H9 (cell line): Measurements from ENCODE around the gene SLC44A1. TPM values are rescaled to one million over a fixed set of nuclear protein-coding genes. Genes with fewer than 3 reads are reported as not detected.

ENCODE experiments used
- DNase-seq: peaks from one replicate; pipeline ENCODE4 v3.0.0-alpha.2; 2017
- H2AFZ ChIP-seq: one replicate; pipeline ENCODE4 v1.6.1; 2013; ENCODE audit warnings: mild to moderate bottlenecking, low read length, control low read depth, moderate library complexity
- H2AK5ac ChIP-seq: 2 replicates; pipeline ENCODE4 v1.6.1; 2013; ENCODE audit warnings: low read length, control low read depth, mixed read lengths; ENCODE audit not compliant: insufficient read length
- H2BK120ac ChIP-seq: one replicate; pipeline ENCODE4 v1.6.1; 2013; ENCODE audit warnings: low read depth, mild to moderate bottlenecking, low read length, control low read depth, inconsistent platforms; ENCODE audit not compliant: poor library complexity, severe bottlenecking
- H2BK12ac ChIP-seq: 2 replicates; pipeline ENCODE4 v1.6.1; 2013; ENCODE audit warnings: low read length, control low read depth, mixed read lengths, low read depth; ENCODE audit not compliant: insufficient read length
- H2BK15ac ChIP-seq: 2 replicates; pipeline ENCODE4 v1.6.1; 2013; ENCODE audit warnings: low read depth, low read length, control low read depth
- H2BK20ac ChIP-seq: one replicate; pipeline ENCODE4 v1.6.1; 2013; ENCODE audit warnings: low read depth, mild to moderate bottlenecking, low read length, control low read depth, inconsistent platforms; ENCODE audit not compliant: poor library complexity, severe bottlenecking
- H2BK5ac ChIP-seq: 2 replicates; pipeline ENCODE4 v1.6.1; 2013; ENCODE audit warnings: low read length, control low read depth, mixed read lengths; ENCODE audit not compliant: insufficient read length
- H3K14ac ChIP-seq: 2 replicates; pipeline ENCODE4 v1.6.1; 2013; ENCODE audit warnings: low read length, control low read depth; ENCODE audit not compliant: insufficient read depth
- H3K18ac ChIP-seq: 2 replicates; pipeline ENCODE4 v1.6.1; 2013; ENCODE audit warnings: low read depth, mild to moderate bottlenecking, mixed read lengths, low read length, control low read depth; ENCODE audit not compliant: insufficient read length
- H3K23ac ChIP-seq: 2 replicates; pipeline ENCODE4 v1.6.1; 2013; ENCODE audit warnings: low read length, control low read depth, mixed read lengths, low read depth; ENCODE audit not compliant: insufficient read length
- H3K23me2 ChIP-seq: 2 replicates; pipeline ENCODE4 v1.6.1; 2013; ENCODE audit warnings: low read depth, mild to moderate bottlenecking, mixed read lengths, low read length, control low read depth; ENCODE audit not compliant: insufficient read length, poor library complexity, severe bottlenecking
- H3K27ac ChIP-seq: 2 replicates; pipeline ENCODE4 v1.5.1; 2013; ENCODE audit warnings: low read length, control low read depth, mixed read lengths, low read depth; ENCODE audit not compliant: insufficient read length
- H3K27me3 ChIP-seq: 2 replicates; pipeline ENCODE4 v1.6.1; 2013; ENCODE audit warnings: low read length, control low read depth, inconsistent platforms; ENCODE audit not compliant: insufficient read depth
- H3K4ac ChIP-seq: 2 replicates; pipeline ENCODE4 v1.6.1; 2013; ENCODE audit warnings: low read depth, mild to moderate bottlenecking, control low read depth, inconsistent platforms, low read length, moderate library complexity
- H3K4me1 ChIP-seq: 2 replicates; pipeline ENCODE4 v1.6.1; 2013; ENCODE audit warnings: low read length, control low read depth, inconsistent platforms; ENCODE audit not compliant: insufficient read depth
- H3K4me2 ChIP-seq: 2 replicates; pipeline ENCODE4 v1.6.1; 2013; ENCODE audit warnings: low read length, control low read depth, mixed read lengths; ENCODE audit not compliant: insufficient read length, insufficient read depth
- H3K56ac ChIP-seq: 2 replicates; pipeline ENCODE4 v1.6.1; 2013; ENCODE audit warnings: low read depth, mild to moderate bottlenecking, mixed read lengths, low read length, control low read depth; ENCODE audit not compliant: insufficient read length
- H3K79me1 ChIP-seq: 2 replicates; pipeline ENCODE4 v1.6.1; 2013; ENCODE audit warnings: low read depth, mild to moderate bottlenecking, moderate library complexity, low read length, control low read depth, inconsistent platforms; ENCODE audit not compliant: insufficient read depth, poor library complexity, severe bottlenecking
- H3K79me2 ChIP-seq: 2 replicates; pipeline ENCODE4 v1.6.1; 2013; ENCODE audit warnings: low read length, control low read depth, inconsistent platforms; ENCODE audit not compliant: insufficient read depth
- H3K9ac ChIP-seq: 2 replicates; pipeline ENCODE4 v1.6.1; 2013; ENCODE audit warnings: low read length, control low read depth, mixed read lengths; ENCODE audit not compliant: insufficient read length; ENCODE audit errors: extremely low read depth
- H3K9me3 ChIP-seq: one replicate; pipeline ENCODE4 v1.6.1; 2013; ENCODE audit warnings: low read depth, low read length, inconsistent platforms; ENCODE audit not compliant: control insufficient read depth
- H3T11ph ChIP-seq: one replicate; pipeline ENCODE4 v1.6.1; 2013; ENCODE audit warnings: mild to moderate bottlenecking, low read length, control low read depth, inconsistent platforms
- H4K20me1 ChIP-seq: one replicate; pipeline ENCODE4 v1.6.1; 2013; ENCODE audit not compliant: control insufficient read depth, insufficient read length, insufficient read depth
- H4K5ac ChIP-seq: 2 replicates; pipeline ENCODE4 v1.6.1; 2013; ENCODE audit warnings: low read depth, mild to moderate bottlenecking, mixed read lengths, low read length, control low read depth; ENCODE audit not compliant: insufficient read length
- H4K8ac ChIP-seq: replicated peaks from 2 replicates; pipeline ENCODE4 v1.6.1; 2013; ENCODE audit warnings: low read length, control low read depth, mixed read lengths, low read depth; ENCODE audit not compliant: insufficient read length
- H4K91ac ChIP-seq: 2 replicates; pipeline ENCODE4 v1.6.1; 2013; ENCODE audit warnings: low read depth, mild to moderate bottlenecking, moderate library complexity, mixed read lengths, low read length, control low read depth; ENCODE audit not compliant: insufficient read length
- H3K27ac Mint-ChIP-seq, 3 experiments: 2 replicates in 2 of 3; 3 replicates in 1 of 3; pipeline ENCODE4 v1.8.0; 2020 to 2021; ENCODE audit warnings: mixed read lengths in 3 of 3, mild to moderate bottlenecking in 1 of 3, moderate library complexity in 1 of 3
- H3K27me3 Mint-ChIP-seq: 2 replicates; pipeline ENCODE4 v1.8.0; 2021; ENCODE audit warnings: low read depth, mild to moderate bottlenecking, moderate library complexity, mixed read lengths
- H3K36me3 Mint-ChIP-seq, 3 experiments: 2 replicates in 2 of 3; 3 replicates in 1 of 3; pipeline ENCODE4 v1.8.0; 2020 to 2021; ENCODE audit warnings: low read depth in 3 of 3, mixed read lengths in 3 of 3; ENCODE audit not compliant: insufficient read depth in 1 of 3
- H3K4me1 Mint-ChIP-seq, 2 experiments: 2 replicates each; pipeline ENCODE4 v1.8.0; 2020; ENCODE audit warnings: mixed read lengths in 2 of 2
- H3K4me3 Mint-ChIP-seq, 2 experiments: 2 replicates in 1 of 2; 3 replicates in 1 of 2; pipeline ENCODE4 v1.8.0; 2020 to 2021; ENCODE audit warnings: mild to moderate bottlenecking in 2 of 2, mixed read lengths in 2 of 2, moderate library complexity in 1 of 2
- H3K9me3 Mint-ChIP-seq, 2 experiments: 2 replicates in 1 of 2; 3 replicates in 1 of 2; pipeline ENCODE4 v1.8.0; 2020; ENCODE audit warnings: mild to moderate bottlenecking in 2 of 2, mixed read lengths in 2 of 2, moderate library complexity in 1 of 2
- WGBS: extraction: QIAGEN DNeasy Blood & Tissue Kit; methylation state at CpG from one replicate; pipeline ENCODE4 v1.1.7; 2013; ENCODE audit warnings: missing lambda C conversion rate, low lambda C conversion rate, mixed read lengths; ENCODE audit not compliant: insufficient read length; ENCODE audit errors: extremely low coverage; 5-methylcytosine and 5-hydroxymethylcytosine counted together
- total RNA-seq: library from RNA; stranded (reverse); gene quantifications from 2 replicates; pipeline ENCODE4 v1.2.1, GENCODE V29; 2021
- TF ChIP-seq, protein P1 (sequence below): fragments of 200-600 bp; sonication (generic); conservative IDR thresholded peaks from 3 replicates; pipeline ENCODE4 v1.8.0; 2021; ENCODE audit warnings: antibody characterized with exemption, mild to moderate bottlenecking

SLC44A1 gene
- total RNA-seq, 1 experiment from 2014 or later = 60.7 TPM

DNA sequence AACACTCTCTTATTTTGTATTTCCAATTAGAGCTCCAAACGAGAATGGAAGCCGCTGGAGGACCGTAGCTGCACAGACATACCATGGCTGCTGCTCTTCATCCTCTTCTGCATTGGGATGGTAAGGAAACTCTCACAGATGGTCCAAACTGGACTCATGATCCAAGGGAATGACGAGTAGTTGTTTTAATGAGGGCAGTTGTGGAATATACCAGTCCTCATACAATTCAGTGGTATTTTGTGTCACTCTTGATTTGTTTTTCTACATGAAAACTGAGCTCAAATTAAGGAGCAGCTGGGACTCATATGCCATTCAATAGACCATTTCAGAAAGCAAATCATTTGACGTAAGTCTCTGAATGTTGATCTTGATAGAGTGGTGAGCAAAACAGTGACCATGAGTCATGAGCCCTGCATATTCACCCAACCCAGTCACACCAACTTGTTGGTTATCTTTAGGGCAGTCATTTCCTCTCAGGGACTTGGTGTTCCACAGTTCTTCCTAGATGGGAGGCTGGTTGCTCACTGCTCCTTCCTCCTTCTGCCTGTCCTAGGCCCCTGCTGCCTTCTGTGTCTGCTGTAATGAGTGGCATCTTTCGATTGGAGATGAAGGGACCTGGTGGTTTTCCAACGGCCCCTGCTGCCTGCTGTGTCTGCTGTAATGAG lies 54.9 kb downstream of the SLC44A1 start:
- peaks cover 5% of the 10 kb centered on the region for H3K4me1 ChIP-seq
- H2BK120ac ChIP-seq = no peak overlapping the region
- no peaks in the 10 kb centered on the region for H3K9me3 Mint-ChIP-seq
- H4K91ac ChIP-seq = no peak overlapping the region
- no peak overlapping the region for H2AK5ac ChIP-seq
- H3K56ac ChIP-seq = no peak overlapping the region
- no peaks in the 10 kb centered on the region for H3K9me3 ChIP-seq
- H3T11ph ChIP-seq = no peak overlapping the region
- no peak overlapping the region for H2AFZ ChIP-seq
- no peak overlapping the region for H2BK20ac ChIP-seq
- H2BK5ac ChIP-seq = no peak overlapping the region
- H3K36me3 Mint-ChIP-seq = peaks cover 12 to 31% (median 30%) of the 10 kb centered on the region in 3 experiments
- H4K20me1 ChIP-seq = no peaks in the 10 kb centered on the region
- H2BK15ac ChIP-seq = no peak overlapping the region; the same call in 1 of the 2 replicates
- no peak for DNase-seq
- peaks cover 2% of the 10 kb centered on the region; the same call in 1 of the 2 replicates for H3K79me2 ChIP-seq
- no peak overlapping the region for H3K4ac ChIP-seq
- no peak overlapping the region for H3K23ac ChIP-seq
- peak overlapping the region in 2 of 3 experiments; percentile 76 to 91; a peak in 3 of 7 replicates for H3K27ac Mint-ChIP-seq
- H3K23me2 ChIP-seq = no peaks in the 10 kb centered on the region
- H3K14ac ChIP-seq = no peak overlapping the region
- no peak overlapping the region for H3K4me2 ChIP-seq
- H2BK12ac ChIP-seq = no peak overlapping the region
- H3K4me3 Mint-ChIP-seq = no peak overlapping the region; a peak in 1 of 5 replicates
- H3K27me3 ChIP-seq = no peaks in the 10 kb centered on the region
- H3K27ac ChIP-seq = no peak overlapping the region
- H3K9ac ChIP-seq = no peak overlapping the region
- no CpG with 5 or more reads among the region's 7 CpGs for WGBS
- H3K18ac ChIP-seq = no peak overlapping the region
- H3K4me1 Mint-ChIP-seq = peaks cover 48 to 49% of the 10 kb centered on the region in 2 experiments
- H3K79me1 ChIP-seq = no peaks in the 10 kb centered on the region
- no peak overlapping the region for H4K5ac ChIP-seq
- H3K27me3 Mint-ChIP-seq = no peaks in the 10 kb centered on the region
- no peak overlapping the region for H4K8ac ChIP-seq
- TF ChIP-seq, protein P1, sequence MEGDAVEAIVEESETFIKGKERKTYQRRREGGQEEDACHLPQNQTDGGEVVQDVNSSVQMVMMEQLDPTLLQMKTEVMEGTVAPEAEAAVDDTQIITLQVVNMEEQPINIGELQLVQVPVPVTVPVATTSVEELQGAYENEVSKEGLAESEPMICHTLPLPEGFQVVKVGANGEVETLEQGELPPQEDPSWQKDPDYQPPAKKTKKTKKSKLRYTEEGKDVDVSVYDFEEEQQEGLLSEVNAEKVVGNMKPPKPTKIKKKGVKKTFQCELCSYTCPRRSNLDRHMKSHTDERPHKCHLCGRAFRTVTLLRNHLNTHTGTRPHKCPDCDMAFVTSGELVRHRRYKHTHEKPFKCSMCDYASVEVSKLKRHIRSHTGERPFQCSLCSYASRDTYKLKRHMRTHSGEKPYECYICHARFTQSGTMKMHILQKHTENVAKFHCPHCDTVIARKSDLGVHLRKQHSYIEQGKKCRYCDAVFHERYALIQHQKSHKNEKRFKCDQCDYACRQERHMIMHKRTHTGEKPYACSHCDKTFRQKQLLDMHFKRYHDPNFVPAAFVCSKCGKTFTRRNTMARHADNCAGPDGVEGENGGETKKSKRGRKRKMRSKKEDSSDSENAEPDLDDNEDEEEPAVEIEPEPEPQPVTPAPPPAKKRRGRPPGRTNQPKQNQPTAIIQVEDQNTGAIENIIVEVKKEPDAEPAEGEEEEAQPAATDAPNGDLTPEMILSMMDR = no peak
